ENCODE measurements around the gene EYA2. TPM values are rescaled to one million over a fixed set of nuclear protein-coding genes. Genes with fewer than 3 reads are reported as not detected.

EYA2 gene
- polyA plus RNA-seq, 4 donors, result 0.50 to 0.70 TPM; not detected in 2

DNA sequence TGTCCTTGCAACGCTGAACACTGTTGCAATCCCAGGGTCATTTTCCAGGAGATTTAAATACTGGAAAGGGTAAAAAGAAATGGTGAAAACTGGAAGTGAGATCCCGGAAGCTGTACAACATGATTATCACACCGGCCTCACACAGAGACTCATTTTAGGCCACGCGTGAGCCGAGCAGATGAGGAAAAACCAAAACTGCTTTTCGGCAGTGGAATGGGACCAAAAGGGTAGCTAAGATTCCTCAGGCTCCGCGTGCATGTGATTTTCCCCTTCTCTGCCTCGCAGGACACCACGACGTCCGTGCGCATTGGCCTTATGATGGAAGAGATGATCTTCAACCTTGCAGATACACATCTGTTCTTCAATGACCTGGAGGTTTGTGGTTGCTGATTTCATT is 248.1 kb downstream of the EYA2 start:
- Histone ChIP-seq H3K27me3 (ENCODE audit: control insufficient read depth in 3 of 3, insufficient read depth in 3 of 3, low read length in 3 of 3) (no peaks in the 10 kb centered on the region), H3K4me3 (ENCODE audit: low read depth in 1 of 3, low read length in 3 of 3) (no peak overlapping the region), H3K9me3 (ENCODE audit: control insufficient read depth in 2 of 2, insufficient read depth in 1 of 2, low read depth in 1 of 2, low read length in 1 of 2) (peaks cover 0 to 5% of the 10 kb centered on the region in 2 donors), H3K27ac (ENCODE audit: low read depth in 1 of 3, low read length in 2 of 3) (no peak overlapping the region), H3K36me3 (ENCODE audit: control insufficient read depth in 3 of 3, insufficient read depth in 2 of 3, low read depth in 1 of 3, low read length in 3 of 3) (no peaks in the 10 kb centered on the region), H3K4me1 (ENCODE audit: control insufficient read depth in 3 of 3, insufficient read depth in 2 of 3, low read depth in 1 of 3, low read length in 2 of 3) (no peaks in the 10 kb centered on the region)
- WGBS, 3 donors, result 76 to 83% (median 81%) methylated on average over 14 of the region's 14 CpGs
- DNase-seq (no peak), FAIRE-seq (no peak)

GRCh38 chr20:47143657-47144056 is 249.0 kb downstream of the EYA2 start:
- no peak for FAIRE-seq
- WGBS, 3 donors, result 62 to 64% (median 63%) methylated on average over 4 of the region's 4 CpGs

DNA sequence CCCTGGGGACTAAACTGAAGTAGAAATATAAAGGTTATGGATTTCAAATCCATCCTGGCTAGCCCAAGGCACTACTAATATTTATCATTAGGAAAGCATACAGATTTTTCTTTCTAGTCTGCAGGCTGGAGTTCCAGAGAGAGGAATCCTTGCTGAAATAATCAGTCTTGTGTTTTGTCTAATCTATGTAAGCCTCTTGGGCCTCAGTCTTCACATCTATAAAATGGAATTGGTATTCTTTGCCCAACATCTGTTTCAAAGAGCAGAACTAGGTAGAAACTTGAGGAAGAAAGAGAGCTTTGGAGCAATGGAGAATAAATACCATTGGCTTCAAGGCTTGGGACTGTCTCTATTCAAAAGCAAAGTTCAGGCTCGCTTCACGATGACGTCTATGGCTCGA is 249.8 kb downstream of the EYA2 start:
- Histone ChIP-seq H3K27me3 (ENCODE audit: control insufficient read depth in 3 of 3, insufficient read depth in 3 of 3, low read length in 3 of 3) (no peaks in the 10 kb centered on the region), H3K27ac (ENCODE audit: low read depth in 1 of 3, low read length in 2 of 3) (no peak overlapping the region), H3K4me1 (ENCODE audit: control insufficient read depth in 3 of 3, insufficient read depth in 2 of 3, low read depth in 1 of 3, low read length in 2 of 3) (no peaks in the 10 kb centered on the region), H3K4me3 (ENCODE audit: low read depth in 1 of 3, low read length in 3 of 3) (no peak overlapping the region), H3K36me3 (ENCODE audit: control insufficient read depth in 3 of 3, insufficient read depth in 2 of 3, low read depth in 1 of 3, low read length in 3 of 3) (no peaks in the 10 kb centered on the region), H3K9me3 (ENCODE audit: control insufficient read depth in 2 of 2, insufficient read depth in 1 of 2, low read depth in 1 of 2, low read length in 1 of 2) (peaks cover 0 to 5% of the 10 kb centered on the region in 2 donors)
- 90 to 91% (median 91%) methylated on average over 4 of the region's 4 CpGs for WGBS, 3 donors
- FAIRE-seq (no peak), DNase-seq (no peak)

More at GRCh38 chr20:47143657-47144056, 249.0 kb downstream of the EYA2 start:
- H3K9me3 ChIP-seq (ENCODE audit: control insufficient read depth in 2 of 2, insufficient read depth in 1 of 2, low read depth in 1 of 2, low read length in 1 of 2), result peaks cover 0 to 5% of the 10 kb centered on the region in 2 donors
- no peaks in the 10 kb centered on the region for H3K4me1 ChIP-seq (ENCODE audit: control insufficient read depth in 3 of 3, insufficient read depth in 2 of 3, low read depth in 1 of 3, low read length in 2 of 3)
- H3K27me3 ChIP-seq (ENCODE audit: control insufficient read depth in 3 of 3, insufficient read depth in 3 of 3, low read length in 3 of 3), result no peaks in the 10 kb centered on the region
- no peak overlapping the region for H3K27ac ChIP-seq (ENCODE audit: low read depth in 1 of 3, low read length in 2 of 3)
- DNase-seq, result no peak
- no peak overlapping the region for H3K4me3 ChIP-seq (ENCODE audit: low read depth in 1 of 3, low read length in 3 of 3)
- H3K36me3 ChIP-seq (ENCODE audit: control insufficient read depth in 3 of 3, insufficient read depth in 2 of 3, low read depth in 1 of 3, low read length in 3 of 3), result no peaks in the 10 kb centered on the region

GRCh38 chr20:47146686-47147085 is 252.0 kb downstream of the EYA2 start:
- no peak overlapping the region for H3K4me3 ChIP-seq (ENCODE audit: low read depth in 1 of 3, low read length in 3 of 3)
- FAIRE-seq, result no peak

DNA sequence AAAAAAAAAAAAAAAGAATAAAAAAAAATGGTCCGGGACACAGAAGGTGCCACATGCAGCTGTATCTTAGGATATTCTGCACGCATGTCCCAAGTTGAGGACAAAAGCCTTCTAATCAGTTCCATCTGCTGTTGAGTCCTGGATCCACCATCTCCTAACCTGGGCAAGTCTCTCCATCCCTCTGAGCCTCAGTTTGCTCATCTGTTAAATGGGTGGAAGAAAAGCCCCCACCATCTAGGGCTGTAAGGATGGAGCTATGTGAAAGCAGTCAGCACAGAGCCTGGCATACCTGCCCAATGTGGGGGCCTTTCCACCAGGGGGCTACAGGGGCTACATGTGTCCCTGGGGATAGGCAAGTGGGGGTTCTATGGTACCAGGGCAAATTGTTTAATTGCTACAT is 253.4 kb downstream of the EYA2 start:
- FAIRE-seq, result no peak
- no peak overlapping the region for H3K27ac ChIP-seq (ENCODE audit: low read depth in 1 of 3, low read length in 2 of 3)
- H3K9me3 ChIP-seq (ENCODE audit: control insufficient read depth in 2 of 2, insufficient read depth in 1 of 2, low read depth in 1 of 2, low read length in 1 of 2), result no peaks in the 10 kb centered on the region
- H3K36me3 ChIP-seq (ENCODE audit: control insufficient read depth in 3 of 3, insufficient read depth in 2 of 3, low read depth in 1 of 3, low read length in 3 of 3), result no peaks in the 10 kb centered on the region
- DNase-seq, result no peak
- H3K27me3 ChIP-seq (ENCODE audit: control insufficient read depth in 3 of 3, insufficient read depth in 3 of 3, low read length in 3 of 3), result no peaks in the 10 kb centered on the region
- WGBS, 3 donors, result 80 to 96% (median 94%) methylated on average over 2 of the region's 2 CpGs
- no peak overlapping the region for H3K4me3 ChIP-seq (ENCODE audit: low read depth in 1 of 3, low read length in 3 of 3)
- H3K4me1 ChIP-seq (ENCODE audit: control insufficient read depth in 3 of 3, insufficient read depth in 2 of 3, low read depth in 1 of 3, low read length in 2 of 3), result no peaks in the 10 kb centered on the region

More at GRCh38 chr20:47146686-47147085, 252.0 kb downstream of the EYA2 start:
- H3K36me3 ChIP-seq (ENCODE audit: control insufficient read depth in 3 of 3, insufficient read depth in 2 of 3, low read depth in 1 of 3, low read length in 3 of 3), result no peaks in the 10 kb centered on the region
- H3K27me3 ChIP-seq (ENCODE audit: control insufficient read depth in 3 of 3, insufficient read depth in 3 of 3, low read length in 3 of 3), result no peaks in the 10 kb centered on the region
- H3K9me3 ChIP-seq (ENCODE audit: control insufficient read depth in 2 of 2, insufficient read depth in 1 of 2, low read depth in 1 of 2, low read length in 1 of 2), result no peaks in the 10 kb centered on the region
- no peak for DNase-seq
- no peaks in the 10 kb centered on the region for H3K4me1 ChIP-seq (ENCODE audit: control insufficient read depth in 3 of 3, insufficient read depth in 2 of 3, low read depth in 1 of 3, low read length in 2 of 3)
- 72 to 75% (median 75%) methylated on average over 7 of the region's 7 CpGs for WGBS, 3 donors
- H3K27ac ChIP-seq (ENCODE audit: low read depth in 1 of 3, low read length in 2 of 3), result no peak overlapping the region

- WGBS, 3 donors, result 79 to 89% (median 87%) methylated on average over 5 of the region's 5 CpGs
- no peak for FAIRE-seq
- Histone ChIP-seq H3K36me3 (ENCODE audit: control insufficient read depth in 3 of 3, insufficient read depth in 2 of 3, low read depth in 1 of 3, low read length in 3 of 3) (no peaks in the 10 kb centered on the region), H3K27me3 (ENCODE audit: control insufficient read depth in 3 of 3, insufficient read depth in 3 of 3, low read length in 3 of 3) (no peaks in the 10 kb centered on the region), H3K9me3 (ENCODE audit: control insufficient read depth in 2 of 2, insufficient read depth in 1 of 2, low read depth in 1 of 2, low read length in 1 of 2) (no peaks in the 10 kb centered on the region), H3K4me1 (ENCODE audit: control insufficient read depth in 3 of 3, insufficient read depth in 2 of 3, low read depth in 1 of 3, low read length in 2 of 3) (no peaks in the 10 kb centered on the region), H3K4me3 (ENCODE audit: low read depth in 1 of 3, low read length in 3 of 3) (no peak overlapping the region), H3K27ac (ENCODE audit: low read depth in 1 of 3, low read length in 2 of 3) (no peak overlapping the region)
- no peak for DNase-seq
Observed at GRCh38 chr20:47149939-47150338, 255.3 kb downstream of the EYA2 start.

GRCh38 chr20:47150403-47151152 is 255.9 kb downstream of the EYA2 start:
- DNase-seq (peak; percentile 77 to 79), FAIRE-seq (no peak)
- 55 to 62% (median 56%) methylated on average over 11 of the region's 11 CpGs for WGBS, 3 donors
- Histone ChIP-seq H3K4me1 (ENCODE audit: control insufficient read depth in 3 of 3, insufficient read depth in 2 of 3, low read depth in 1 of 3, low read length in 2 of 3) (no peaks in the 10 kb centered on the region), H3K4me3 (ENCODE audit: low read depth in 1 of 3, low read length in 3 of 3) (no peak overlapping the region), H3K27me3 (ENCODE audit: control insufficient read depth in 3 of 3, insufficient read depth in 3 of 3, low read length in 3 of 3) (no peaks in the 10 kb centered on the region), H3K27ac (ENCODE audit: low read depth in 1 of 3, low read length in 2 of 3) (no peak overlapping the region), H3K9me3 (ENCODE audit: control insufficient read depth in 2 of 2, insufficient read depth in 1 of 2, low read depth in 1 of 2, low read length in 1 of 2) (no peaks in the 10 kb centered on the region), H3K36me3 (ENCODE audit: control insufficient read depth in 3 of 3, insufficient read depth in 2 of 3, low read depth in 1 of 3, low read length in 3 of 3) (no peaks in the 10 kb centered on the region)

DNA sequence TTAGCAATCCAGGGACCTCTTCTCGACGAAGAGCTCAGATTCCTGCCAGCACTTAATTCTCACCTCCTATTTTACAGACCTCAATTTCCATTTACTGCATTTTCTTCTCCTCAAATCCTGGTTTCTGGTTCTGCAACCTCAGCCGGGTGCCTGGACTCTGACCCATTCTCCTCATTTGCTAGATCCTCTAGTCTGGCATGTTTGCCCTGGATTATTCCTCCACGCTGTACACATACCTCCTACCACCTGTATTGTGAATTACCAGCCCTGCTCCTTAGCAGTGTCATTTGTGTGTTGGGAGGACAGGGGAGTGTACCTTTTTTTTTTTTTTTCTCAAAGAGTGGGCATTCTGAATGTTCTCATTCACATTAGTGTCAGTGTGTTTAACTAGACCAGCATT is 257.4 kb downstream of the EYA2 start:
- Histone ChIP-seq H3K9me3 (ENCODE audit: control insufficient read depth in 2 of 2, insufficient read depth in 1 of 2, low read depth in 1 of 2, low read length in 1 of 2) (no peaks in the 10 kb centered on the region), H3K27me3 (ENCODE audit: control insufficient read depth in 3 of 3, insufficient read depth in 3 of 3, low read length in 3 of 3) (no peaks in the 10 kb centered on the region), H3K36me3 (ENCODE audit: control insufficient read depth in 3 of 3, insufficient read depth in 2 of 3, low read depth in 1 of 3, low read length in 3 of 3) (no peaks in the 10 kb centered on the region), H3K27ac (ENCODE audit: low read depth in 1 of 3, low read length in 2 of 3) (no peak overlapping the region), H3K4me3 (ENCODE audit: low read depth in 1 of 3, low read length in 3 of 3) (no peak overlapping the region), H3K4me1 (ENCODE audit: control insufficient read depth in 3 of 3, insufficient read depth in 2 of 3, low read depth in 1 of 3, low read length in 2 of 3) (no peaks in the 10 kb centered on the region)
- DNase-seq (peak in 1 of 2 donors; percentile 50), FAIRE-seq (no peak)
- 12 to 51% (median 31%) methylated on average over 4 of the region's 4 CpGs for WGBS, 3 donors

DNA sequence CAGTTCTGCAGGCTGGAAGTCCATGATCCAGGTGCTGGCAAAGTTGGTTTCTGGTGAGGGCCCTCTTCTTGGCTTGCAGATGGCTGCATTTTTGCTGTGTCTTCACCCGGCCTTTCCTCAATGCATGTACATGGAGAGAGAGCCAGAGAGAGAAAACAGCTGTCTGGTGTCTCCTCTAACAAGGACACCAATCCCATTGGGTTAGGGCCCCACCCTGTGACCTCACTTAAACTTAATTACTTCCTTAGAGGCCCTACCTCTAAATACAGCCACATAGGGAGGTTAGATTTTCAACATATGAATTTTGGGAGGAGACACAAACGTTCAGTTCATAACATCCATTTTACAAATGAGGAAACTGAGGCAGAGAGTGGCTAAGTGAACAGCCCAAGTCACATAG is 259.4 kb downstream of the EYA2 start:
- Histone ChIP-seq H3K4me1 (ENCODE audit: control insufficient read depth in 3 of 3, insufficient read depth in 2 of 3, low read depth in 1 of 3, low read length in 2 of 3) (no peaks in the 10 kb centered on the region), H3K4me3 (ENCODE audit: low read depth in 1 of 3, low read length in 3 of 3) (no peak overlapping the region), H3K27me3 (ENCODE audit: control insufficient read depth in 3 of 3, insufficient read depth in 3 of 3, low read length in 3 of 3) (no peaks in the 10 kb centered on the region), H3K36me3 (ENCODE audit: control insufficient read depth in 3 of 3, insufficient read depth in 2 of 3, low read depth in 1 of 3, low read length in 3 of 3) (no peaks in the 10 kb centered on the region), H3K27ac (ENCODE audit: low read depth in 1 of 3, low read length in 2 of 3) (no peak overlapping the region), H3K9me3 (ENCODE audit: control insufficient read depth in 2 of 2, insufficient read depth in 1 of 2, low read depth in 1 of 2, low read length in 1 of 2) (no peaks in the 10 kb centered on the region)
- WGBS, 3 donors, result 75 to 84% (median 76%) methylated on average over 2 of the region's 2 CpGs
- DNase-seq (no peak), FAIRE-seq (no peak)

Measured in small intestine (tissue), 7 donors.